CD4-positive, alpha-beta memory T cell (primary cell): ENCODE data around the gene PRR14L. TPM values are rescaled to one million over a fixed set of nuclear protein-coding genes. Genes with fewer than 3 reads are reported as not detected.
"Not testable (repeated sequence)": the region's sequence is repeated elsewhere in the genome, so short reads cannot be mapped to it uniquely, and the experiment has no call there.

Source experiments
- CTCF ChIA-PET: fragments of 350-600 bp; sonication (Branson Sonifier 250); formaldehyde crosslinking; loops from one replicate; lab custom pipeline; 2021; ENCODE audit warnings: inconsistent platforms; ENCODE audit not compliant: partially characterized antibody; lab: Charles Lee
- POLR2A ChIA-PET: fragments of 350-600 bp; sonication (Branson Sonifier 250); formaldehyde crosslinking; loops from one replicate; lab custom pipeline; 2021; ENCODE audit not compliant: partially characterized antibody; lab: Charles Lee
- DNase-seq, 5 donors: peaks; one replicate each; pipeline versions ENCODE4 v3.0.0 to v3.0.0-alpha.2; 2020 to 2022; ENCODE audit warnings: mixed read lengths in 1 of 5
- H3K27ac ChIP-seq: one replicate; pipeline ENCODE4 v1.7.0; 2013; ENCODE audit warnings: low read depth, low read length
- H3K27me3 ChIP-seq: 2 replicates; pipeline ENCODE4 v1.7.0; 2013; ENCODE audit warnings: mild to moderate bottlenecking, low read length, moderate library complexity; ENCODE audit not compliant: insufficient read depth
- H3K36me3 ChIP-seq: 2 replicates; pipeline ENCODE4 v1.7.0; 2013; ENCODE audit warnings: mild to moderate bottlenecking, low read length, moderate library complexity; ENCODE audit not compliant: insufficient read depth
- H3K4me1 ChIP-seq: 2 replicates; pipeline ENCODE4 v1.7.0; 2013; ENCODE audit warnings: mild to moderate bottlenecking, low read length, moderate library complexity; ENCODE audit not compliant: insufficient read depth
- H3K4me3 ChIP-seq, 2 donors: one replicate each; pipeline ENCODE4 v1.7.0; 2013; ENCODE audit warnings: low read length in 2 of 2, mild to moderate bottlenecking in 1 of 2
- H3K9me3 ChIP-seq, 2 donors: one replicate each; pipeline ENCODE4 v1.7.0; 2013; ENCODE audit warnings: low read length in 2 of 2, control low read depth in 1 of 2; ENCODE audit not compliant: control insufficient read depth in 1 of 2
- H3K27ac Mint-ChIP-seq, 7 donors: one replicate each; pipeline ENCODE4 v1.8.0; 2020 to 2021; ENCODE audit warnings: mixed read lengths in 7 of 7, mild to moderate bottlenecking in 6 of 7, inconsistent platforms in 3 of 7, moderate library complexity in 3 of 7
- H3K27me3 Mint-ChIP-seq, 2 donors: one replicate each; pipeline ENCODE4 v1.8.0; 2020 to 2021; ENCODE audit warnings: mixed read lengths in 2 of 2
- H3K36me3 Mint-ChIP-seq, 2 donors: one replicate each; pipeline ENCODE4 v1.8.0; 2020 to 2021; ENCODE audit warnings: mixed read lengths in 2 of 2, inconsistent platforms in 1 of 2, mild to moderate bottlenecking in 1 of 2
- H3K4me1 Mint-ChIP-seq, 4 donors: one replicate each; pipeline ENCODE4 v1.8.0; 2020 to 2021; ENCODE audit warnings: mixed read lengths in 4 of 4, mild to moderate bottlenecking in 1 of 4
- H3K4me3 Mint-ChIP-seq, 8 donors: one replicate each; pipeline ENCODE4 v1.8.0; 2020 to 2021; ENCODE audit warnings: mixed read lengths in 8 of 8, mild to moderate bottlenecking in 7 of 8, moderate library complexity in 6 of 8, inconsistent platforms in 3 of 8
- H3K9me3 Mint-ChIP-seq, 8 donors: one replicate each; pipeline ENCODE4 v1.8.0; 2020 to 2021; ENCODE audit warnings: mixed read lengths in 8 of 8, mild to moderate bottlenecking in 5 of 8, inconsistent platforms in 3 of 8, moderate library complexity in 1 of 8
- intact Hi-C: fragments of 100-400 bp; cut with micrococcal nuclease; formaldehyde crosslinking; loops from one replicate; pipeline ENCODE4 v1.15.1; 2023
- polyA plus RNA-seq, 2 donors: library from polyadenylated mRNA; unstranded; fragments of 300-500 nt; fragmentation: Illumina TruSeq; gene quantifications; one replicate each; pipeline ENCODE4 v1.2.3, GENCODE V29; 2021
- total RNA-seq, 2 experiments: library from RNA; stranded (reverse); gene quantifications; one replicate each; pipeline ENCODE4 v1.2.3, GENCODE V29; 2021

Gene PRR14L
- 10 to 100 TPM; 70.7 to 72.6 TPM for total RNA-seq
- polyA plus RNA-seq = 10 to 100 TPM; 13.4 to 36.5 TPM

- Mint-ChIP-seq H3K4me3 (peak within 1 kb of the TSS; percentile 92 to 100 (median 96)), H3K4me1 (peaks cover 33 to 70% (median 50%) of the 10 kb centered on the region in 4 donors), H3K9me3 (peaks cover 0 to 3% (median 0%) of the 10 kb centered on the region in 8 donors), H3K27me3 (no peaks in the 10 kb centered on the region), H3K27ac (peak within 1 kb of the TSS; percentile 93 to 97 (median 96)), H3K36me3 (peaks cover 3 to 21% of the 10 kb centered on the region in 2 donors)
- intact Hi-C loops = loop anchor here (1.0 to 10.0 kb wide), 6 partner anchors 73 to 725 kb away; partner anchors contain the start of genes FBXO7, PATZ1, SFI1 and YWHAH
- H3K9me3 ChIP-seq = no peaks in the 10 kb centered on the region
- H3K4me3 ChIP-seq = peak within 1 kb of the TSS; percentile 24 to 87
- H3K36me3 ChIP-seq = no peaks in the 10 kb centered on the region
- peak; percentile 96 to 99 (median 96) for DNase-seq
- CTCF ChIA-PET = interaction anchor here (1.4 kb wide), 1 partner anchor 85 kb away, joined by 5 read pairs; no protein-coding TSS in a partner anchor
- peaks cover 48% of the 10 kb centered on the region for H3K4me1 ChIP-seq
- H3K27me3 ChIP-seq = no peaks in the 10 kb centered on the region
- POLR2A ChIA-PET = interaction anchor here (0.7 to 1.2 kb wide), 4 partner anchors 84 to 726 kb away, joined by 3 to 4 read pairs (median 3); partner anchors contain the start of gene PISD
- H3K27ac ChIP-seq = peak within 1 kb of the TSS; percentile 85
Observed at GRCh38 chr22:31749636-31750364, at the start of gene PRR14L. Gene PRR14L, minus strand, starts transcription at chr22:31750132. Its CDS starts 11,272 bp downstream, at chr22:31738860.

GRCh38 chr22:31799358-31799757 is 49.4 kb upstream of the PRR14L start:
- H3K4me1 Mint-ChIP-seq, H3K27me3 Mint-ChIP-seq, H3K9me3 Mint-ChIP-seq, H3K9me3 ChIP-seq, H3K27me3 ChIP-seq, POLR2A ChIA-PET, H3K27ac ChIP-seq, intact Hi-C loops, H3K4me3 Mint-ChIP-seq, H3K4me1 ChIP-seq, H3K4me3 ChIP-seq, DNase-seq, H3K27ac Mint-ChIP-seq: not testable (repeated sequence)
- CTCF ChIA-PET = interaction anchor here (0.6 kb wide), 1 partner anchor 353 kb away, joined by 3 read pairs; no protein-coding TSS in a partner anchor
- H3K36me3 Mint-ChIP-seq = peaks cover 45 to 54% of the 10 kb centered on the region in 2 donors
- peaks cover 34% of the 10 kb centered on the region for H3K36me3 ChIP-seq

GRCh38 chr22:31790240-31790639 is 40.3 kb upstream of the PRR14L start:
- peaks cover 0 to 2% (median 0%) of the 10 kb centered on the region in 4 donors for H3K4me1 Mint-ChIP-seq
- no peak overlapping the region for H3K4me3 ChIP-seq
- no peak overlapping the region for H3K27ac ChIP-seq
- H3K4me3 Mint-ChIP-seq = no peak overlapping the region
- ChIA-PET POLR2A (no interaction called here), CTCF (no interaction called here)
- intact Hi-C loops = no loop called here
- H3K27me3 Mint-ChIP-seq = no peaks in the 10 kb centered on the region
- peak overlapping the region in 1 of 7 donors; percentile 72 for H3K27ac Mint-ChIP-seq
- DNase-seq = no peak
- H3K4me1 ChIP-seq = no peaks in the 10 kb centered on the region
- H3K27me3 ChIP-seq = no peaks in the 10 kb centered on the region
- peaks cover 10% of the 10 kb centered on the region for H3K36me3 ChIP-seq
- H3K36me3 Mint-ChIP-seq = peaks cover 0 to 22% of the 10 kb centered on the region in 2 donors
- H3K9me3 ChIP-seq = no peaks in the 10 kb centered on the region
- H3K9me3 Mint-ChIP-seq = no peaks in the 10 kb centered on the region

- no peak for DNase-seq
- Mint-ChIP-seq H3K4me3 (no peak overlapping the region), H3K9me3 (no peaks in the 10 kb centered on the region), H3K27me3 (no peaks in the 10 kb centered on the region), H3K36me3 (peaks cover 3 to 27% of the 10 kb centered on the region in 2 donors), H3K27ac (peak overlapping the region in 1 of 7 donors; percentile 14), H3K4me1 (peaks cover 0 to 2% (median 0%) of the 10 kb centered on the region in 4 donors)
- H3K27me3 ChIP-seq = no peaks in the 10 kb centered on the region
- H3K27ac ChIP-seq = no peak overlapping the region
- no peaks in the 10 kb centered on the region for H3K4me1 ChIP-seq
- no peaks in the 10 kb centered on the region for H3K9me3 ChIP-seq
- intact Hi-C loops = no loop called here
- peaks cover 10% of the 10 kb centered on the region for H3K36me3 ChIP-seq
- no peak overlapping the region for H3K4me3 ChIP-seq
- CTCF ChIA-PET = no interaction called here
- POLR2A ChIA-PET = no interaction called here
Observed at GRCh38 chr22:31789803-31790202, 39.9 kb upstream of the PRR14L start.

GRCh38 chr22:31776231-31776630 is 26.3 kb upstream of the PRR14L start:
- Histone ChIP-seq H3K4me1 (no peaks in the 10 kb centered on the region), H3K9me3 (no peaks in the 10 kb centered on the region), H3K4me3 (no peak overlapping the region), H3K27me3 (no peaks in the 10 kb centered on the region), H3K27ac (no peak overlapping the region), H3K36me3 (peaks cover 27% of the 10 kb centered on the region)
- no peak for DNase-seq
- Mint-ChIP-seq H3K36me3 (peaks cover 34 to 54% of the 10 kb centered on the region in 2 donors), H3K4me1 (peaks cover 0 to 2% (median 0%) of the 10 kb centered on the region in 4 donors), H3K9me3 (no peaks in the 10 kb centered on the region), H3K27ac (no peak overlapping the region), H3K27me3 (no peaks in the 10 kb centered on the region), H3K4me3 (no peak overlapping the region)
- intact Hi-C loops = no loop called here
- CTCF ChIA-PET = no interaction called here
- POLR2A ChIA-PET = interaction anchor here (1.3 kb wide), 1 partner anchor 23 kb away, joined by 4 read pairs; the partner anchor contains the start of gene DEPDC5

GRCh38 chr22:31773416-31773815 is 23.5 kb upstream of the PRR14L start:
- peaks cover 0 to under 1% (median 0%) of the 10 kb centered on the region in 4 donors for H3K4me1 Mint-ChIP-seq
- no peaks in the 10 kb centered on the region for H3K9me3 Mint-ChIP-seq
- peaks cover 4% of the 10 kb centered on the region for H3K36me3 ChIP-seq
- H3K36me3 Mint-ChIP-seq = peaks cover 25 to 39% of the 10 kb centered on the region in 2 donors
- H3K27ac ChIP-seq = no peak overlapping the region
- DNase-seq = no peak
- ChIA-PET CTCF (no interaction called here), POLR2A (interaction anchor here (0.6 kb wide), 1 partner anchor 105 kb away, joined by 3 read pairs; no protein-coding TSS in a partner anchor)
- no peaks in the 10 kb centered on the region for H3K4me1 ChIP-seq
- H3K4me3 Mint-ChIP-seq = no peak overlapping the region
- no peak overlapping the region for H3K4me3 ChIP-seq
- H3K9me3 ChIP-seq = no peaks in the 10 kb centered on the region
- no peak overlapping the region for H3K27ac Mint-ChIP-seq
- no peaks in the 10 kb centered on the region for H3K27me3 Mint-ChIP-seq
- intact Hi-C loops = no loop called here
- H3K27me3 ChIP-seq = no peaks in the 10 kb centered on the region

- no peak overlapping the region for H3K4me3 Mint-ChIP-seq
- no peaks in the 10 kb centered on the region for H3K9me3 Mint-ChIP-seq
- H3K27ac ChIP-seq = no peak overlapping the region
- no peak overlapping the region for H3K4me3 ChIP-seq
- no peaks in the 10 kb centered on the region for H3K4me1 ChIP-seq
- peaks cover 0 to 6% (median 1%) of the 10 kb centered on the region in 4 donors for H3K4me1 Mint-ChIP-seq
- CTCF ChIA-PET = no interaction called here
- no peaks in the 10 kb centered on the region for H3K27me3 ChIP-seq
- intact Hi-C loops = no loop called here
- no peak for DNase-seq
- POLR2A ChIA-PET = no interaction called here
- H3K36me3 ChIP-seq = peaks cover 13% of the 10 kb centered on the region
- no peak overlapping the region for H3K27ac Mint-ChIP-seq
- peaks cover 36 to 52% of the 10 kb centered on the region in 2 donors for H3K36me3 Mint-ChIP-seq
- H3K9me3 ChIP-seq = no peaks in the 10 kb centered on the region
- H3K27me3 Mint-ChIP-seq = no peaks in the 10 kb centered on the region
Observed at GRCh38 chr22:31768422-31769059, 18.6 kb upstream of the PRR14L start.
